Endothelial cell of umbilical vein (primary cell): Measurements from ENCODE around the gene C5AR1.
A peak's percentile ranks its signal among the peaks of the same experiment; 100 is the strongest.

ENCODE experiments used
- CTCF ChIP-seq, 2 donors: IDR thresholded peaks; 1 replicate in 1 of 2; 2 replicates in 1 of 2; pipeline ENCODE4 v1.5.1; 2011; ENCODE audit warnings: low read length in 2 of 2, mild to moderate bottlenecking in 2 of 2, moderate library complexity in 2 of 2, control low read depth in 1 of 2, inconsistent platforms in 1 of 2, low read depth in 1 of 2; ENCODE audit not compliant: insufficient read depth in 1 of 2; ENCODE audit errors: extremely low read depth in 1 of 2
- EZH2 ChIP-seq: IDR thresholded peaks from 2 replicates; pipeline ENCODE4 v1.6.1; 2012; ENCODE audit warnings: borderline replicate concordance, low read depth, mild to moderate bottlenecking, moderate library complexity, low read length, inconsistent platforms; ENCODE audit not compliant: severe bottlenecking
- JUN ChIP-seq: IDR thresholded peaks from 2 replicates; pipeline ENCODE4 v1.6.1; 2011; ENCODE audit warnings: borderline replicate concordance, low read depth; ENCODE audit not compliant: insufficient read length, insufficient read depth
- MYC ChIP-seq: IDR thresholded peaks from one replicate; pipeline ENCODE4 v1.6.1; 2011; ENCODE audit warnings: mild to moderate bottlenecking, low read depth, low read length
- POLR2A ChIP-seq: IDR thresholded peaks from 2 replicates; pipeline ENCODE4 v1.6.1; 2012; ENCODE audit warnings: low read depth, mild to moderate bottlenecking, control low read depth, low read length
- POLR2AphosphoS5 ChIP-seq: IDR thresholded peaks from 2 replicates; pipeline ENCODE4 v1.6.1; 2012; ENCODE audit warnings: low read depth, mild to moderate bottlenecking, control low read depth, low read length, moderate library complexity; ENCODE audit not compliant: insufficient read depth
- TF ChIP-seq, protein P1 (sequence below): IDR thresholded peaks from 2 replicates; pipeline ENCODE4 v1.6.1; 2011; ENCODE audit not compliant: insufficient read depth, insufficient read length

GRCh38 chr19:47305309-47305751 lies 4.3 kb upstream of the C5AR1 start:
- TF ChIP-seq POLR2A, result no peak
- peak; percentile 93 to 99 for TF ChIP-seq CTCF (IDR thresholded peaks at IDR 0.05; ENCODE audit: extremely low read depth in 1 of 2, insufficient read depth in 1 of 2, low read depth in 1 of 2, low read length in 2 of 2)
- TF ChIP-seq JUN, result no peak
- TF ChIP-seq EZH2, result no peak
- TF ChIP-seq POLR2AphosphoS5, result no peak
- no peak for TF ChIP-seq MYC
- TF ChIP-seq, protein P1, sequence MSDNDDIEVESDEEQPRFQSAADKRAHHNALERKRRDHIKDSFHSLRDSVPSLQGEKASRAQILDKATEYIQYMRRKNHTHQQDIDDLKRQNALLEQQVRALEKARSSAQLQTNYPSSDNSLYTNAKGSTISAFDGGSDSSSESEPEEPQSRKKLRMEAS, result peak; percentile 34
